NCI-H2081 (cell line): ENCODE measurements around the gene E2F1.
"Not testable (repeated sequence)": the region's sequence is repeated elsewhere in the genome, so short reads cannot be mapped to it uniquely, and the experiment has no call there.

ENCODE experiments used
- DNase-seq, 2 experiments: peaks; one replicate each; lab custom pipeline; 2025; lab: John Stamatoyannopoulos, UW

The E2F1 gene

GRCh38 chr20:33658929-33659328 lies 27.3 kb downstream of the E2F1 start:
- DNase-seq, result no peak

GRCh38 chr20:33658510-33658909 lies 27.7 kb downstream of the E2F1 start:
- DNase-seq, result no peak

GRCh38 chr20:33657704-33658095 lies 28.5 kb downstream of the E2F1 start:
- no peak for DNase-seq

GRCh38 chr20:33656783-33657703 lies 29.1 kb downstream of the E2F1 start:
- DNase-seq, result no peak

- no peak for DNase-seq
Observed at GRCh38 chr20:33656010-33656782, 30.0 kb downstream of the E2F1 start.

- no peak for DNase-seq
Observed at GRCh38 chr20:33655164-33655563, 31.0 kb downstream of the E2F1 start.

GRCh38 chr20:33654680-33655161 lies 31.5 kb downstream of the E2F1 start:
- no peak for DNase-seq

- DNase-seq, result peak; percentile 90 to 96
Observed at GRCh38 chr20:33653900-33654596, 32.1 kb downstream of the E2F1 start.

GRCh38 chr20:33653218-33653899 lies 32.8 kb downstream of the E2F1 start:
- peak; percentile 63 to 72 for DNase-seq

GRCh38 chr20:33651562-33652048 lies 34.6 kb downstream of the E2F1 start:
- no peak for DNase-seq

GRCh38 chr20:33650753-33651561 lies 35.2 kb downstream of the E2F1 start:
- peak in 1 of 2 experiments; percentile 37 for DNase-seq

GRCh38 chr20:33650111-33650752 lies 36.0 kb downstream of the E2F1 start:
- no peak for DNase-seq

- peak; percentile 19 to 48 for DNase-seq
Observed at GRCh38 chr20:33649201-33649681, 36.9 kb downstream of the E2F1 start.

- DNase-seq, result no peak
Observed at GRCh38 chr20:33648396-33649004, 37.7 kb downstream of the E2F1 start.

- DNase-seq, result no peak
Observed at GRCh38 chr20:33647603-33648395, 38.4 kb downstream of the E2F1 start.

- DNase-seq, result not testable (repeated sequence)
Observed at GRCh38 chr20:33646959-33647602, 39.1 kb downstream of the E2F1 start.

GRCh38 chr20:33646191-33646590 lies 40.0 kb downstream of the E2F1 start:
- no peak for DNase-seq

GRCh38 chr20:33645396-33645795 lies 40.8 kb downstream of the E2F1 start:
- DNase-seq, result no peak
